Endothelial cell of umbilical vein (primary cell): ENCODE measurements around the gene CCSER1. TPM values are rescaled to one million over a fixed set of nuclear protein-coding genes. Genes with fewer than 3 reads are reported as not detected.

Experiments used
- BruUV-seq: library from RNA; stranded (reverse); fragments of 400-500 nt; replicated peaks from 2 replicates; lab custom pipeline; 2021; lab: Mats Ljungman, UMichigan
- CTCF ChIA-PET: fragments of 300-600, 350-600 bp; sonication (Branson Sonifier 250); formaldehyde crosslinking; loops from one replicate; lab custom pipeline; 2021; ENCODE audit warnings: antibody characterized with exemption, inconsistent platforms; lab: Charles Lee
- POLR2A ChIA-PET: fragments of 300-600, 350-600 bp; sonication (Branson Sonifier 250); formaldehyde crosslinking; loops from one replicate; lab custom pipeline; 2021; ENCODE audit warnings: antibody characterized with exemption, inconsistent platforms; lab: Charles Lee
- DNase-seq: peaks from one replicate; pipeline ENCODE4 v3.0.0-alpha.2; 2011; ENCODE audit warnings: low read depth, low spot score
- FAIRE-seq: peaks from 2 replicates; lab custom pipeline; 2011; peaks lifted over from hg19 to GRCh38; lab: Jason Lieb, UNC
- H2AFZ ChIP-seq: 2 replicates; pipeline ENCODE4 v1.6.0; 2012; ENCODE audit warnings: low read depth, low read length, control low read depth, inconsistent platforms
- H3K27ac ChIP-seq: 2 replicates; pipeline ENCODE4 v1.5.1; 2011; ENCODE audit warnings: low read depth, mild to moderate bottlenecking, control low read depth, low read length, moderate library complexity; ENCODE audit not compliant: insufficient read depth
- H3K27me3 ChIP-seq, 2 experiments: 2 replicates each; pipeline versions ENCODE4 v1.6.0 to v1.6.1; 2011; ENCODE audit warnings: low read length in 2 of 2, mixed read lengths in 1 of 2; ENCODE audit not compliant: control insufficient read depth in 2 of 2, insufficient read depth in 2 of 2
- H3K36me3 ChIP-seq, 2 experiments: 2 replicates in 1 of 2; 3 replicates in 1 of 2; pipeline ENCODE4 v1.5.1; 2011; ENCODE audit warnings: low read length in 2 of 2, mild to moderate bottlenecking in 1 of 2, moderate library complexity in 1 of 2; ENCODE audit not compliant: control insufficient read depth in 2 of 2, insufficient read depth in 2 of 2; ENCODE audit errors: extremely low read depth in 1 of 2
- H3K4me1 ChIP-seq: 3 replicates; pipeline ENCODE4 v1.5.1; 2011; ENCODE audit warnings: mild to moderate bottlenecking, low read length; ENCODE audit not compliant: control insufficient read depth, insufficient read depth; ENCODE audit errors: extremely low read depth
- H3K4me2 ChIP-seq: 2 replicates; pipeline ENCODE4 v1.6.1; 2011; ENCODE audit warnings: low read length, control low read depth, mixed read lengths; ENCODE audit not compliant: insufficient read depth
- H3K4me3 ChIP-seq, 3 experiments: fragments of 200-600 bp in 1 of 3; sonication (generic), shearing (Covaris generic) in 1 of 3; replicated peaks in 1 of 3; 2 replicates each; pipeline ENCODE4 v1.5.1; 2011 to 2016; ENCODE audit warnings: control low read depth in 3 of 3, low read length in 3 of 3, mild to moderate bottlenecking in 2 of 3, inconsistent platforms in 1 of 3, low read depth in 1 of 3, moderate library complexity in 1 of 3; ENCODE audit not compliant: insufficient read depth in 1 of 3
- H3K79me2 ChIP-seq: 2 replicates; pipeline ENCODE4 v1.6.0; 2012; ENCODE audit warnings: low read length, inconsistent platforms; ENCODE audit not compliant: control insufficient read depth, insufficient read depth
- H3K9ac ChIP-seq: replicated peaks from 2 replicates; pipeline ENCODE3; 2011; ENCODE audit warnings: low read length, control low read depth; ENCODE audit not compliant: insufficient read depth; ENCODE audit errors: extremely low read depth
- H3K9me1 ChIP-seq: replicated peaks from 3 replicates; pipeline ENCODE4 v1.6.0; 2011; ENCODE audit warnings: mild to moderate bottlenecking, low read length; ENCODE audit not compliant: control insufficient read depth, insufficient read depth; ENCODE audit errors: extremely low read depth
- H3K9me3 ChIP-seq: replicated peaks from 2 replicates; pipeline ENCODE4 v1.5.1; 2012; ENCODE audit warnings: low read length, inconsistent platforms; ENCODE audit not compliant: control insufficient read depth, insufficient read depth
- H4K20me1 ChIP-seq: replicated peaks from 2 replicates; pipeline ENCODE3; 2011; ENCODE audit warnings: mild to moderate bottlenecking, low read length; ENCODE audit not compliant: control insufficient read depth, insufficient read depth; ENCODE audit errors: extremely low read depth
- EZH2 ChIP-seq: IDR thresholded peaks from 2 replicates; pipeline ENCODE4 v1.6.1; 2012; ENCODE audit warnings: borderline replicate concordance, low read depth, mild to moderate bottlenecking, moderate library complexity, low read length, inconsistent platforms; ENCODE audit not compliant: severe bottlenecking
- FOS ChIP-seq: IDR thresholded peaks from 2 replicates; pipeline ENCODE4 v1.6.1; 2011; ENCODE audit warnings: mild to moderate bottlenecking, low read length, moderate library complexity, borderline replicate concordance; ENCODE audit not compliant: insufficient read depth
- GATA2 ChIP-seq: IDR thresholded peaks from 2 replicates; pipeline ENCODE4 v1.7.0; 2011; ENCODE audit warnings: low read depth, mild to moderate bottlenecking, moderate library complexity, mixed read lengths, low read length; ENCODE audit not compliant: insufficient read length, insufficient read depth
- JUN ChIP-seq: IDR thresholded peaks from 2 replicates; pipeline ENCODE4 v1.6.1; 2011; ENCODE audit warnings: borderline replicate concordance, low read depth; ENCODE audit not compliant: insufficient read length, insufficient read depth
- MYC ChIP-seq: IDR thresholded peaks from one replicate; pipeline ENCODE4 v1.6.1; 2011; ENCODE audit warnings: mild to moderate bottlenecking, low read depth, low read length
- POLR2A ChIP-seq: IDR thresholded peaks from 2 replicates; pipeline ENCODE4 v1.6.1; 2012; ENCODE audit warnings: low read depth, mild to moderate bottlenecking, control low read depth, low read length
- POLR2AphosphoS5 ChIP-seq: IDR thresholded peaks from 2 replicates; pipeline ENCODE4 v1.6.1; 2012; ENCODE audit warnings: low read depth, mild to moderate bottlenecking, control low read depth, low read length, moderate library complexity; ENCODE audit not compliant: insufficient read depth
- dilution Hi-C: fragments of 300-500 bp; cut with MboI; formaldehyde crosslinking; loops from one replicate; pipeline ENCODE4 v1.15.0; 2019; ENCODE audit warnings: low sequenced_read_pairs; ENCODE audit not compliant: extremely low pct_ligation_motif_present
- intact Hi-C: fragments of 100-400 bp; cut with micrococcal nuclease; formaldehyde crosslinking; loops from one replicate; pipeline ENCODE4 v1.10.0; 2022
- polyA plus RNA-seq, 4 experiments: library from polyadenylated mRNA; depleted of rRNA in 3 of 4; stranded (reverse) in 3 of 4; unstranded in 1 of 4; fragments of >200 nt; gene quantifications; 2 replicates each; pipeline versions ENCODE4 v1.2.1 to v1.2.3, GENCODE V29; 2011 to 2012; ENCODE audit warnings: missing spikeins in 1 of 4
- total RNA-seq: library from RNA; stranded (reverse); gene quantifications from 2 replicates; pipeline ENCODE4 v1.2.3, GENCODE V29; 2021
- TF ChIP-seq, protein P1 (sequence below), 2 donors: IDR thresholded peaks; 1 replicate in 1 of 2; 2 replicates in 1 of 2; pipeline ENCODE4 v1.5.1; 2011; ENCODE audit warnings: low read length in 2 of 2, mild to moderate bottlenecking in 2 of 2, moderate library complexity in 2 of 2, control low read depth in 1 of 2, inconsistent platforms in 1 of 2, low read depth in 1 of 2; ENCODE audit not compliant: insufficient read depth in 1 of 2; ENCODE audit errors: extremely low read depth in 1 of 2
- TF ChIP-seq, protein P2 (sequence below): IDR thresholded peaks from 2 replicates; pipeline ENCODE4 v1.6.1; 2011; ENCODE audit not compliant: insufficient read depth, insufficient read length

CCSER1 gene
- total and polyA plus RNA-seq, 2 donors (not counting 3 experiments of a cell fraction or from before 2014, with no cell fraction given), result 0.11 to 1.8 TPM

- Histone ChIP-seq H3K27ac (no peak overlapping the region), H3K9ac (no peak overlapping the region), H3K9me3 (no peaks in the 10 kb centered on the region), H3K9me1 (no peaks in the 10 kb centered on the region), H3K36me3 (no peaks in the 10 kb centered on the region), H3K4me3 (no peak overlapping the region), H4K20me1 (no peaks in the 10 kb centered on the region), H2AFZ (no peak overlapping the region), H3K27me3 (no peaks in the 10 kb centered on the region), H3K4me1 (no peaks in the 10 kb centered on the region), H3K4me2 (no peak overlapping the region), H3K79me2 (no peaks in the 10 kb centered on the region)
- dilution Hi-C loops (no loop called here), intact Hi-C loops (no loop called here)
- no peak for DNase-seq
- TF ChIP-seq FOS (no peak), MYC (no peak), POLR2A (no peak), JUN (no peak)
- TF ChIP-seq, protein P1, sequence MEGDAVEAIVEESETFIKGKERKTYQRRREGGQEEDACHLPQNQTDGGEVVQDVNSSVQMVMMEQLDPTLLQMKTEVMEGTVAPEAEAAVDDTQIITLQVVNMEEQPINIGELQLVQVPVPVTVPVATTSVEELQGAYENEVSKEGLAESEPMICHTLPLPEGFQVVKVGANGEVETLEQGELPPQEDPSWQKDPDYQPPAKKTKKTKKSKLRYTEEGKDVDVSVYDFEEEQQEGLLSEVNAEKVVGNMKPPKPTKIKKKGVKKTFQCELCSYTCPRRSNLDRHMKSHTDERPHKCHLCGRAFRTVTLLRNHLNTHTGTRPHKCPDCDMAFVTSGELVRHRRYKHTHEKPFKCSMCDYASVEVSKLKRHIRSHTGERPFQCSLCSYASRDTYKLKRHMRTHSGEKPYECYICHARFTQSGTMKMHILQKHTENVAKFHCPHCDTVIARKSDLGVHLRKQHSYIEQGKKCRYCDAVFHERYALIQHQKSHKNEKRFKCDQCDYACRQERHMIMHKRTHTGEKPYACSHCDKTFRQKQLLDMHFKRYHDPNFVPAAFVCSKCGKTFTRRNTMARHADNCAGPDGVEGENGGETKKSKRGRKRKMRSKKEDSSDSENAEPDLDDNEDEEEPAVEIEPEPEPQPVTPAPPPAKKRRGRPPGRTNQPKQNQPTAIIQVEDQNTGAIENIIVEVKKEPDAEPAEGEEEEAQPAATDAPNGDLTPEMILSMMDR (IDR thresholded peaks at IDR 0.05; ENCODE audit: extremely low read depth in 1 of 2, insufficient read depth in 1 of 2, low read depth in 1 of 2, low read length in 2 of 2), result no peak
- TF ChIP-seq, protein P2, sequence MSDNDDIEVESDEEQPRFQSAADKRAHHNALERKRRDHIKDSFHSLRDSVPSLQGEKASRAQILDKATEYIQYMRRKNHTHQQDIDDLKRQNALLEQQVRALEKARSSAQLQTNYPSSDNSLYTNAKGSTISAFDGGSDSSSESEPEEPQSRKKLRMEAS, result no peak
- FAIRE-seq, result no peak
- CTCF ChIA-PET, result no interaction called here
- no TSS peak for BruUV-seq
- POLR2A ChIA-PET, result no interaction called here
Measured at GRCh38 chr4:91590260-91590659, 1463.1 kb downstream of the CCSER1 start.

DNA sequence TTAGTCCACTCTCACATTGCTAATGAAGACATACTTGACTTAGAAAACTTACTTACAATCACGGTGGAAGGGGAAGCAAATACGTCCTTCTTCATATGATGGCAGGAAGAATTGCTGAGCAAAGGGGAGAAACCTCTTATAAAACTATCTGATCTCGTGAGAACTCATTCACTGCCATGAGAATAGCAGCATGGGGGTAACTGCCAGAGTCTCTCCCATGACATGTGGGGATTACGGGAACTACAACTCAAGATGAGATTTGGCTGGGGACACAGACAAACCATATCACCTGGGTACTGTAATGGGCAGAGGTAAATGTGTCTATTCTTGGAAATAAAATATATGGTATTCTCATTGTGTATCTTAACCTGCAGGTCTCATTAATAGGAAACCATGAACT is 1464.9 kb downstream of the CCSER1 start:
- ChIA-PET CTCF (no interaction called here), POLR2A (no interaction called here)
- DNase-seq (no peak), FAIRE-seq (no peak)
- BruUV-seq, result no TSS peak
- Histone ChIP-seq H3K4me2 (no peak overlapping the region), H3K9me1 (no peaks in the 10 kb centered on the region), H3K36me3 (no peaks in the 10 kb centered on the region), H3K4me1 (no peaks in the 10 kb centered on the region), H3K4me3 (no peak overlapping the region), H4K20me1 (no peaks in the 10 kb centered on the region), H3K9ac (no peak overlapping the region), H2AFZ (no peak overlapping the region), H3K9me3 (no peaks in the 10 kb centered on the region), H3K27ac (no peak overlapping the region), H3K79me2 (no peaks in the 10 kb centered on the region), H3K27me3 (no peaks in the 10 kb centered on the region)
- dilution Hi-C loops, result no loop called here
- TF ChIP-seq GATA2 (no peak), JUN (no peak), FOS (no peak), POLR2AphosphoS5 (no peak), MYC (no peak), EZH2 (no peak)
- TF ChIP-seq, protein P2, result no peak
- intact Hi-C loops, result no loop called here
